ENCODE data around the gene ACBD5.

GRCh38 chr10:27248215-27248614, 7.6 kb upstream of the ACBD5 start:
- no peak for TF ChIP-seq CTCF (IDR thresholded peaks at IDR 0.05)
- no peak for TF ChIP-seq REST (IDR thresholded peaks at IDR 0.05; ENCODE audit: insufficient read depth in 1 of 2, low read depth in 2 of 2, low read length in 1 of 2)
- no peak for TF ChIP-seq POLR2AphosphoS5 (IDR thresholded peaks at IDR 0.05; ENCODE audit: low read depth, low read length)
- no peak for TF ChIP-seq SIN3A (IDR thresholded peaks at IDR 0.05; ENCODE audit: borderline replicate concordance, insufficient read depth, low read depth, low read length)
